ENCODE results near the gene SKI. TPM values are rescaled to one million over a fixed set of nuclear protein-coding genes. Genes with fewer than 3 reads are reported as not detected.
A peak's percentile ranks its signal among the peaks of the same experiment; 100 is the strongest.
"Not testable (repeated sequence)": the region's sequence is repeated elsewhere in the genome, so short reads cannot be mapped to it uniquely, and the experiment has no call there.

Gene SKI
- total and polyA plus RNA-seq, 8 donors, result 55.8 to 89.0 (median 73.9) TPM

- TF ChIP-seq, protein P1, sequence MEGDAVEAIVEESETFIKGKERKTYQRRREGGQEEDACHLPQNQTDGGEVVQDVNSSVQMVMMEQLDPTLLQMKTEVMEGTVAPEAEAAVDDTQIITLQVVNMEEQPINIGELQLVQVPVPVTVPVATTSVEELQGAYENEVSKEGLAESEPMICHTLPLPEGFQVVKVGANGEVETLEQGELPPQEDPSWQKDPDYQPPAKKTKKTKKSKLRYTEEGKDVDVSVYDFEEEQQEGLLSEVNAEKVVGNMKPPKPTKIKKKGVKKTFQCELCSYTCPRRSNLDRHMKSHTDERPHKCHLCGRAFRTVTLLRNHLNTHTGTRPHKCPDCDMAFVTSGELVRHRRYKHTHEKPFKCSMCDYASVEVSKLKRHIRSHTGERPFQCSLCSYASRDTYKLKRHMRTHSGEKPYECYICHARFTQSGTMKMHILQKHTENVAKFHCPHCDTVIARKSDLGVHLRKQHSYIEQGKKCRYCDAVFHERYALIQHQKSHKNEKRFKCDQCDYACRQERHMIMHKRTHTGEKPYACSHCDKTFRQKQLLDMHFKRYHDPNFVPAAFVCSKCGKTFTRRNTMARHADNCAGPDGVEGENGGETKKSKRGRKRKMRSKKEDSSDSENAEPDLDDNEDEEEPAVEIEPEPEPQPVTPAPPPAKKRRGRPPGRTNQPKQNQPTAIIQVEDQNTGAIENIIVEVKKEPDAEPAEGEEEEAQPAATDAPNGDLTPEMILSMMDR (IDR thresholded peaks at IDR 0.05), result no peak
- DNase-seq (no peak), ATAC-seq (no peak)
- Histone ChIP-seq H3K27ac (no peak overlapping the region), H3K36me3 (no peaks in the 10 kb centered on the region), H3K4me1 (peaks cover under 1 to 6% of the 10 kb centered on the region in 2 donors), H3K4me3 (no peak overlapping the region), H3K9me3 (peaks cover 0 to 3% of the 10 kb centered on the region in 2 donors), H3K27me3 (peaks cover 0 to 8% of the 10 kb centered on the region in 2 donors)
- intact Hi-C loops (cut with DNase I), result no loop called here
Measured at GRCh38 chr1:2327841-2328240, 99.7 kb downstream of the SKI start.

DNA sequence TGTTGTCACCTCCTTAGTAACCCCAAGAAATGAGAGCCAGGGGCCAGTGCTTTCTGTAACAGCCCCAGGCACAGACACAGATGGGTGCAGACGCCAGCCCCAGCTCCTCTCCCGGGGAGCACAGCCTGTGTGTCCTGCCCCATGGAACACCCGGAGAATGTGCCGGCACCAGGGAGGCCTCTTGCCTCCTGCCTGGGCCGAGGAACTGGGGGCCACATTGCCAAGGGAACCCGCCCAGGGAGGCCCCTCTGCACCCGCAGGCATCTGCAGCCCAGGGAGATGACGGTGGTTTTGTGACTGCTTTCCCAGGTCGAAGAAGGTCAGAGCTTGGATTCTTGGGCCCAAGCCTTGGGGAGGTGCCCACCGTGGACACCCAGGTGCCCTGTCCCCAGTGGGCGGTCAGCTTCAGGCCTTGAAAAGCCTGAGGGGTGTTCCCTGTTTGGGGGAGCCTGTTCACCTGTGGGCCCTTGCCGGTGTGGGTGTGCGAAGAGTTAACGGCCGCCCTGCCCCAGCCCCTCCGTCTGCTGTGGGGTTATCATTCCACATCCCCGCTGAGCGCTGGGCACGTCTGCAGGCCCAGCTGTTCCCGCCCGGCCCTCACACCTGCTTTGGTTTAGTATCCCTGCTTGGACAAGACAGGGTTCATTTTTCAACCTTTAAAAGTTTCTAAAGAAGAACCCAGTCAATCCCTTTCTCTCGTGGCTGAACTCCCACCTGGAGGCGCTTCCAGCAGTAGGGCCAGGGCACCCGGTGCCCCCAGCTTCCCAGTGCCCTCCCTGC is 100.7 kb downstream of the SKI start:
- TF ChIP-seq, protein P1 (IDR thresholded peaks at IDR 0.05), result no peak
- H3K27ac ChIP-seq, result no peak overlapping the region

GRCh38 chr1:2330035-2330434 is 101.9 kb downstream of the SKI start:
- Histone ChIP-seq H3K9me3 (no peaks in the 10 kb centered on the region), H3K27ac (no peak overlapping the region), H3K4me3 (no peak overlapping the region), H3K27me3 (peaks cover 0 to 8% of the 10 kb centered on the region in 2 donors), H3K4me1 (peaks cover 0 to 6% of the 10 kb centered on the region in 2 donors), H3K36me3 (no peaks in the 10 kb centered on the region)
- DNase-seq (no peak), ATAC-seq (no peak)
- intact Hi-C loops (cut with DNase I), result no loop called here
- TF ChIP-seq, protein P1 (IDR thresholded peaks at IDR 0.05), result no peak

More for the DNA sequence above, 100.7 kb downstream of the SKI start:
- Histone ChIP-seq H3K4me3 (no peak overlapping the region), H3K9me3 (peaks cover 0 to 3% of the 10 kb centered on the region in 2 donors), H3K4me1 (peaks cover 0 to 6% of the 10 kb centered on the region in 2 donors), H3K27me3 (peaks cover 0 to 8% of the 10 kb centered on the region in 2 donors), H3K36me3 (no peaks in the 10 kb centered on the region)
- DNase-seq (no peak), ATAC-seq (no peak)
- intact Hi-C loops (cut with DNase I), result no loop called here

GRCh38 chr1:2330519-2331199 is 102.5 kb downstream of the SKI start:
- TF ChIP-seq, protein P1 (IDR thresholded peaks at IDR 0.05), result no peak
- no peak overlapping the region for H3K4me3 ChIP-seq
- peak in 3 of 4 donors; percentile 60 to 86 (median 70) for DNase-seq
- H3K36me3 ChIP-seq, result no peaks in the 10 kb centered on the region
- peaks cover 0 to 6% of the 10 kb centered on the region in 2 donors for H3K4me1 ChIP-seq
- intact Hi-C loops (cut with DNase I), result no loop called here
- ATAC-seq, result peak; percentile 75
- H3K27me3 ChIP-seq, result peaks cover 0 to 8% of the 10 kb centered on the region in 2 donors
- H3K27ac ChIP-seq, result peak overlapping the region in 1 of 2 donors; percentile 7
- H3K9me3 ChIP-seq, result no peaks in the 10 kb centered on the region

DNA sequence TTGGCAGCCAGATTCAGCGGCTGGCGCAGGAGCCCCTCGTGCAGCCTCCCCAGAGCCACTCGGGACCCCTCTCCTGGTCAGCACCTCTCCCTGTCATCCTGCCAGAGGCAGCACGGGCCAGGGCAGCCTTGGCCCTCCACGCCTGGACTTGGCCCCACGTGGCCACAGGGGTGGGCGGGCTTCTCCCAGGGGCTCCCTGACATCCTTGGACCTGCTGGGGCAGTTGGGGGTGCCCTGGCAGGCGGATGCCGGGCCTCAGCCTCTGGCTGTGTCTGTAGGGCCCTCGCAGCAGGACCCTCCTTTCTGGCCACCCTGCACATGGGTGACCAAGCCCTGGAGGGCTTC is 103.1 kb downstream of the SKI start:
- ATAC-seq (no peak), DNase-seq (no peak)
- peaks cover 0 to 8% of the 10 kb centered on the region in 2 donors for H3K27me3 ChIP-seq
- intact Hi-C loops (cut with DNase I), result no loop called here
- TF ChIP-seq, protein P1 (IDR thresholded peaks at IDR 0.05), result no peak
- H3K27ac ChIP-seq, result peak overlapping the region in 1 of 2 donors; percentile 7
- H3K36me3 ChIP-seq, result no peaks in the 10 kb centered on the region
- no peaks in the 10 kb centered on the region for H3K9me3 ChIP-seq
- peaks cover 0 to 6% of the 10 kb centered on the region in 2 donors for H3K4me1 ChIP-seq
- no peak overlapping the region for H3K4me3 ChIP-seq

DNA sequence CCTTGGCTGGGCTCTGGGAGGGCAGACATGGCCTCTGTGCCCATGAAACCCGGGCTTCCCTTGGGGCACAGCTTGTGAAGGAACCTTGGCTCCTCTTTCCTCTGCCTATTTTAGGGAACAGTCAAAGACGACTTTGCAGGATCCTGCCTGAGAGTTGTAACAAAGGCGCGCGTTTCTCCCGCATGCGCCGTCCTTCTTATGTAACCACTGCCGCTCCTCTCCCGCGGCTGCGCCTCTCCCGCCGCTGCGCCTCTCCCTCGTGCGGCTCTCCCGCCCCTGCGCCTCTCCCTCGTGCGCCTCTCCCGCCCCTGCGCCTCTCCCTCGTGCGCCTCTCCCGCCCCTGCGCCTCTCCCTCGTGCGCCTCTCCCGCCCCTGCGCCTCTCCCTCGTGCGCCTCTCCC is 103.5 kb downstream of the SKI start:
- not testable (repeated sequence) for H3K4me1 ChIP-seq, H3K27ac ChIP-seq

More for the DNA sequence above, 103.5 kb downstream of the SKI start:
- H3K36me3 ChIP-seq; H3K4me3 ChIP-seq; H3K9me3 ChIP-seq; intact Hi-C loops (cut with DNase I); ATAC-seq; DNase-seq: not testable (repeated sequence)
- peaks cover 0 to 11% of the 10 kb centered on the region in 2 donors for H3K27me3 ChIP-seq
